Retinal pigment epithelial cell (primary cell): ENCODE measurements around the gene WFIKKN1.

Experiments used
- DNase-seq: peaks from one replicate; pipeline ENCODE4 v3.0.0-alpha.2; 2010; ENCODE audit warnings: low read depth
- H3K4me3 ChIP-seq: 2 replicates; pipeline ENCODE4 v1.5.1; 2011; ENCODE audit warnings: mild to moderate bottlenecking, low read length, control low read depth, moderate library complexity
- CTCF ChIP-seq: conservative IDR thresholded peaks from 2 replicates; pipeline ENCODE4 v1.5.1; 2011; ENCODE audit warnings: low read depth, low read length, control low read depth, inconsistent platforms

Gene WFIKKN1

GRCh38 chr16:645852-646678, 15.3 kb downstream of the WFIKKN1 start:
- no peak for TF ChIP-seq CTCF
- no peak overlapping the region for H3K4me3 ChIP-seq
- no peak for DNase-seq

- no peak overlapping the region for H3K4me3 ChIP-seq
- no peak for TF ChIP-seq CTCF
- DNase-seq, result no peak
Observed at GRCh38 chr16:646679-647172, 15.9 kb downstream of the WFIKKN1 start.

- no peak for TF ChIP-seq CTCF
- no peak for DNase-seq
- no peak overlapping the region for H3K4me3 ChIP-seq
Observed at GRCh38 chr16:647173-647902, 16.6 kb downstream of the WFIKKN1 start.

GRCh38 chr16:648071-648780, 17.4 kb downstream of the WFIKKN1 start:
- no peak for DNase-seq
- peak overlapping the region; percentile 47 for H3K4me3 ChIP-seq
- peak; percentile 52 for TF ChIP-seq CTCF

- TF ChIP-seq CTCF, result no peak
- peak; percentile 63 for DNase-seq
Observed at GRCh38 chr16:648781-649589, 18.2 kb downstream of the WFIKKN1 start, which contains the start of gene WDR90. TSS of gene WDR90 (plus strand) at chr16:649365. CDS start at chr16:649417, 52 bp downstream.

GRCh38 chr16:649631-650030, 18.8 kb downstream of the WFIKKN1 start:
- H3K4me3 ChIP-seq, result peak overlapping the region; percentile 47
- TF ChIP-seq CTCF, result no peak
- DNase-seq, result no peak

More at GRCh38 chr16:648781-649589, 18.2 kb downstream of the WFIKKN1 start, which contains the start of gene WDR90:
- peak within 1 kb of the TSS; percentile 47 for H3K4me3 ChIP-seq
